ENCODE measurements around the gene PPP1R12B.
"Not testable (repeated sequence)": the region's sequence is repeated elsewhere in the genome, so short reads cannot be mapped to it uniquely, and the experiment has no call there.

DNA sequence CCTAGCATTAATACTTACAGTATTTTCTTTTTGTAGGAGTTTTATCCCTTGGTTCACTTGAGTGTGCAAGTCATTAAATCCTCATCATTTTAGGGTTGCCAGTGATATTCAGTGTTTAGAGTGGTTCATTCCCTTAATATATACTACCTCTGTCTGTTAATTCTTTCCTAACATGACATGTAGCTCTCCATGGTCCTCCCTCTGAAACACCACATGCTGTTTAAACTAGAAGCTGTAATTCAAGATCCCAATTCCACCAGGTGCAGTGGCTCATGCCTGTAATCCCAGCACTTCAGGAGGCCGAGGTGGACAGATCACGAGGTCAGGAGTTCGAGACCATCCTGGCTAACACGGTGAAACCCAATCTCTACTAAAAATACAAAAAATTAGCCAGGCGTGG is 233.9 kb downstream of the PPP1R12B start:
- TF ChIP-seq, protein P1, sequence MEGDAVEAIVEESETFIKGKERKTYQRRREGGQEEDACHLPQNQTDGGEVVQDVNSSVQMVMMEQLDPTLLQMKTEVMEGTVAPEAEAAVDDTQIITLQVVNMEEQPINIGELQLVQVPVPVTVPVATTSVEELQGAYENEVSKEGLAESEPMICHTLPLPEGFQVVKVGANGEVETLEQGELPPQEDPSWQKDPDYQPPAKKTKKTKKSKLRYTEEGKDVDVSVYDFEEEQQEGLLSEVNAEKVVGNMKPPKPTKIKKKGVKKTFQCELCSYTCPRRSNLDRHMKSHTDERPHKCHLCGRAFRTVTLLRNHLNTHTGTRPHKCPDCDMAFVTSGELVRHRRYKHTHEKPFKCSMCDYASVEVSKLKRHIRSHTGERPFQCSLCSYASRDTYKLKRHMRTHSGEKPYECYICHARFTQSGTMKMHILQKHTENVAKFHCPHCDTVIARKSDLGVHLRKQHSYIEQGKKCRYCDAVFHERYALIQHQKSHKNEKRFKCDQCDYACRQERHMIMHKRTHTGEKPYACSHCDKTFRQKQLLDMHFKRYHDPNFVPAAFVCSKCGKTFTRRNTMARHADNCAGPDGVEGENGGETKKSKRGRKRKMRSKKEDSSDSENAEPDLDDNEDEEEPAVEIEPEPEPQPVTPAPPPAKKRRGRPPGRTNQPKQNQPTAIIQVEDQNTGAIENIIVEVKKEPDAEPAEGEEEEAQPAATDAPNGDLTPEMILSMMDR (tag by site-specific recombination; IDR thresholded peaks at IDR 0.05), result not testable (repeated sequence)
- TF ChIP-seq BCL11A (tag by site-specific recombination; IDR thresholded peaks at IDR 0.05; ENCODE audit: low read depth); KLF1 (tag by site-specific recombination; IDR thresholded peaks at IDR 0.05); ZNF394 (tag by site-specific recombination; IDR thresholded peaks at IDR 0.05; ENCODE audit: borderline replicate concordance); ZNF140 (tag by site-specific recombination; IDR thresholded peaks at IDR 0.05); ZNF677 (tag by site-specific recombination; IDR thresholded peaks at IDR 0.05): not testable (repeated sequence)
- TF ChIP-seq, protein P2, sequence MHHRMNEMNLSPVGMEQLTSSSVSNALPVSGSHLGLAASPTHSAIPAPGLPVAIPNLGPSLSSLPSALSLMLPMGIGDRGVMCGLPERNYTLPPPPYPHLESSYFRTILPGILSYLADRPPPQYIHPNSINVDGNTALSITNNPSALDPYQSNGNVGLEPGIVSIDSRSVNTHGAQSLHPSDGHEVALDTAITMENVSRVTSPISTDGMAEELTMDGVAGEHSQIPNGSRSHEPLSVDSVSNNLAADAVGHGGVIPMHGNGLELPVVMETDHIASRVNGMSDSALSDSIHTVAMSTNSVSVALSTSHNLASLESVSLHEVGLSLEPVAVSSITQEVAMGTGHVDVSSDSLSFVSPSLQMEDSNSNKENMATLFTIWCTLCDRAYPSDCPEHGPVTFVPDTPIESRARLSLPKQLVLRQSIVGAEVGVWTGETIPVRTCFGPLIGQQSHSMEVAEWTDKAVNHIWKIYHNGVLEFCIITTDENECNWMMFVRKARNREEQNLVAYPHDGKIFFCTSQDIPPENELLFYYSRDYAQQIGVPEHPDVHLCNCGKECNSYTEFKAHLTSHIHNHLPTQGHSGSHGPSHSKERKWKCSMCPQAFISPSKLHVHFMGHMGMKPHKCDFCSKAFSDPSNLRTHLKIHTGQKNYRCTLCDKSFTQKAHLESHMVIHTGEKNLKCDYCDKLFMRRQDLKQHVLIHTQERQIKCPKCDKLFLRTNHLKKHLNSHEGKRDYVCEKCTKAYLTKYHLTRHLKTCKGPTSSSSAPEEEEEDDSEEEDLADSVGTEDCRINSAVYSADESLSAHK (tag by site-specific recombination; IDR thresholded peaks at IDR 0.05), result not testable (repeated sequence)
- TF ChIP-seq, protein P3, sequence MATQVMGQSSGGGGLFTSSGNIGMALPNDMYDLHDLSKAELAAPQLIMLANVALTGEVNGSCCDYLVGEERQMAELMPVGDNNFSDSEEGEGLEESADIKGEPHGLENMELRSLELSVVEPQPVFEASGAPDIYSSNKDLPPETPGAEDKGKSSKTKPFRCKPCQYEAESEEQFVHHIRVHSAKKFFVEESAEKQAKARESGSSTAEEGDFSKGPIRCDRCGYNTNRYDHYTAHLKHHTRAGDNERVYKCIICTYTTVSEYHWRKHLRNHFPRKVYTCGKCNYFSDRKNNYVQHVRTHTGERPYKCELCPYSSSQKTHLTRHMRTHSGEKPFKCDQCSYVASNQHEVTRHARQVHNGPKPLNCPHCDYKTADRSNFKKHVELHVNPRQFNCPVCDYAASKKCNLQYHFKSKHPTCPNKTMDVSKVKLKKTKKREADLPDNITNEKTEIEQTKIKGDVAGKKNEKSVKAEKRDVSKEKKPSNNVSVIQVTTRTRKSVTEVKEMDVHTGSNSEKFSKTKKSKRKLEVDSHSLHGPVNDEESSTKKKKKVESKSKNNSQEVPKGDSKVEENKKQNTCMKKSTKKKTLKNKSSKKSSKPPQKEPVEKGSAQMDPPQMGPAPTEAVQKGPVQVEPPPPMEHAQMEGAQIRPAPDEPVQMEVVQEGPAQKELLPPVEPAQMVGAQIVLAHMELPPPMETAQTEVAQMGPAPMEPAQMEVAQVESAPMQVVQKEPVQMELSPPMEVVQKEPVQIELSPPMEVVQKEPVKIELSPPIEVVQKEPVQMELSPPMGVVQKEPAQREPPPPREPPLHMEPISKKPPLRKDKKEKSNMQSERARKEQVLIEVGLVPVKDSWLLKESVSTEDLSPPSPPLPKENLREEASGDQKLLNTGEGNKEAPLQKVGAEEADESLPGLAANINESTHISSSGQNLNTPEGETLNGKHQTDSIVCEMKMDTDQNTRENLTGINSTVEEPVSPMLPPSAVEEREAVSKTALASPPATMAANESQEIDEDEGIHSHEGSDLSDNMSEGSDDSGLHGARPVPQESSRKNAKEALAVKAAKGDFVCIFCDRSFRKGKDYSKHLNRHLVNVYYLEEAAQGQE (tag by site-specific recombination; IDR thresholded peaks at IDR 0.05), result peak; percentile 84
